Activated CD4-positive, alpha-beta T cell treated with anti-CD3 and anti-CD28 coated beads, Interleukin-2, amount 50 U/mL, for 24 hours (primary cell): ENCODE measurements around the gene CTCF.

Experiments used
- DNase-seq, 2 donors: peaks; one replicate each; pipeline ENCODE4 v3.0.0-alpha.2; 2020; ENCODE audit warnings: low read depth in 1 of 2, low spot score in 1 of 2

CTCF gene

DNA sequence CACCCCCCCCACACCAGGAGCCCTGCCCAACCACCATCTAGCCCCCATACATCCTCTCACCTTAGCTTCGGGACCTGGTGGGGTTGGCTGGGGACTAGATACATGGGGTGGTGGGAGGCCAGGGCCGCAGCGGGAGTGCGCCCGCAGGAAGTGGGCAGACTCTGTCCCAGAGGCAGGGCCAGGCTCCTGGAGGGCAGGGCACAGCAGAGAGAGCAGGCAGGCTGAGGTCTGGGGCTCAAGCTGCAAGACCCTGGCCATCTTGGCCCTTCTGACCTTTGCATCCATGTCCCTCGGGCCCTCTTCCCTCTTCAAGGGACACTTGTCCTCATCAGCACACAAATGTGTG, 101.5 kb downstream of the CTCF start:
- DNase-seq: no peak

DNA sequence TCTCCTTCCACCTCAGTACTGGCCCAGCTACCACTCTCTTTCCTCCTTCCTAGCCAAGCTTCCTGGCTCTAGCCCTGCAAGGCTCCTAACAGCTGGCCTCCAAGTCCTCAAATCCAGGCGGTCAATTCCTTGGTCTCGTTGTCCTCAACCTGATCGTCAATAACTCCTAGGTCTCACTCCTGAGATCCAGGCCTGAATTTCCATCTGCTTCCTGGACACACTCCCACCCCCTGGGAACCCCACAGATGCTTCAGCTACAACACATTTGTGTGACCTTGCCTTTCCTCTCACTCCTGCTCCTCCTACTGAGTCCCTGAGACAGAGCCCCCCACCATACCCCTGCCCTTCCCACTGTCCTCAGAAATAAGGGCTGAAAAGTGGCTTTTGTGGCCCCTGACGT, 101.9 kb downstream of the CTCF start:
- DNase-seq: no peak

DNA sequence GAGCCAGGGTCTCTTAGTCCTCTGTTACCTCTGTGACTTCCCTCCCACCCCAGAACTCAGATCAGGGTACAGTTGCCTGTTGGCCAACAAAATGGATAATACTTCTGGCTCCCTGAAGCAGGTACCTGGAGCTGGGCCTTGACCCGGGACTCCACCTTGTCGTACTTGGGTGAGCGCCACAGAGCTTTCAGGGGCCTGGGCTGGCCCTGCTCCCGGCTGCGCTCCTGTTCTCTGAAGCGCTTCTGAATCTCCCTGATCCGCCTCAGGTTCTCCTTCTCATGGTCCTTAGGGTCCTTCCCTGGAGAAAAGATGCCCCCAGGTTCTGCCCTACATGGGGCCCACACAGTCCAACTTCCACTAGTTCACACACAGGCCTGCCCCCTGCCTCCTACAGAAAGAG, 102.5 kb downstream of the CTCF start:
- no peak for DNase-seq

DNA sequence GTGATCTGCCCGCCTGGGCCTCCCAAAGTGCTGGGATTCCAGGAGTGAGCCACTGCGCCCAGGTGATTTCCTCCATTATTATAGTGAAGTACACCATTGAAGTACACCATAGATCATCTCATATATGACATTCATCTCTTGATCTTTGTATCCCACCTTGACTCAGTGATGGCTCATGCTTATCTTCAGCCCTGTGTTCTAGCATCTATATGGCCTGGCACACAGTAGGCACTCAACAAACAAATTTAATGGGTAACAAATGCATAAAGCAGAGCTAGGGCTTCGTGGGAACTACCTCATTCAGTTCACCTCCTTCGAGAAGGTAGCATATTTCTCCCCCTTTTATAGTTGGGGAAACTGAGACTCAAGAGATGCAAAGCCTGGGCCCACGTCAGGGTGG, 103.3 kb downstream of the CTCF start:
- no peak for DNase-seq

DNA sequence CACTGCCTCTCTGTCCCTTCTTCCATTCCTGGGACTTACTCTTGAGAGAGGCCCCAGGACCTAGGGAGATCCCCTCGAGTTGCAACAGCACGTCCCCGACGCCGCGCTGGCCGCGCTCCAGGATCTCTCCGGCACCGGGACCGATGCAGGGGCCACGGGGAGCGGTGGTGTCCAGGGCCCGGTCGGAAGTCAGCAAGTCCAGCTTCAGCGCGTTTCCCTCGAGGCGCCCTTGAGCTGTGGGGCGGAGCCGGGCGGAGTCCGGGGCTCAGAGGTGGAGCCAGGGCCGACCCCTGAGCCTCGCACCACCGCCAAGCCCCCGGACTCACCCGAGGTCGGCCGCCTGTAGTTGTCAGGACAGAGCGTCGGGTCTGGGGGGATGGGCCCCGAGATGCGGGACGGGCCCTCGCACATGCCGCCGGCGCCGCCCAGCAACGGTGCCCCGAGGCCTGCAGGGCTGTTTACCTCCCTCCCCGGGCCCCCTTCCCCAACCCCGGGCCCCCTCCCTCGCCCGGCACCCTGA, 103.8 kb downstream of the CTCF start:
- no peak for DNase-seq

DNA sequence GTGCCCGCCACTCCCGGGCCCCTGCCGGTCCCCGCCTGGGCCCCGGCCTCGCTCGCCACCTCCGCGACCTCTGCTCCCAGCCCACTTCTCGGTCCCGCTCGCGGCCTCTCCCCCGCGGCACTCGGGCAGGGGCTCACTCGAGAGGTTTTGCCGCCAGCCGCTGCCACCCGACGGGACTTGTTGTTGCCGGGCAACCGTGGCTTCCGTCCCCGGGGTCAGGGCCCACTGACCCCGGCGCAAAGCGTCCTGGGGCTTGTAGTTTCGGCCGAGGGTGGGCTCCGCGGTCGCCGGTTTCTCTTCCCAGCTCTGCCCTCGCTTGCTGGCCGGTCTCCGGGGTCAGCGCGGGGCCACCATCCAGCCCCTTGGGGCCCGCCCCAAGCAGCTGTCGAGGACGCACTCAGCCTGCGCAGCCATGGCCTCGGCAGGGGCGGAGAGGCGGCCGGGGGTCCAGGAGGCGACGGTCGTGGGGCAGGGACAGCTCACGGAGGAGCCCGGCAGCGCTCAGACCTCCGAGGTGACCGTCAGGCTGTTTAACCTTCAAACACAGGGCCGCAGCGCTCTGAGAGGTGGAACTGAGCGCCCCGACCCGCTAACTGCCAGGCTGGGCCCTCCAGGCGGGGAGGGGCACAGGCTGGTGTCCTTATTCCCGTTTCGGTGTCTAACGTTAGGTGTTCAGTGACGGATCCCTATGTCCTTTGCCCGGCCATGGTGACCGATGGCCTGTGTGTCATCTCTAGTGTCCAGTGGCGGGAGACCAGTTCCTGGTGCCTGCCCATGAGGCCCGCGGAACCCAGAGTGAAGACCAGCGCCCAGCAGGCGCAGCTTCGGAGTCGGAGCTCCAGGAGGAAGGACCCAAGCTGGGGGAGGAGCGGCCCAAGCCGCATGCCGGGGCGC, 104.5 kb downstream of the CTCF start, which contains the start of the genes C16orf86 and ENKD1:
C16orf86 (plus strand) TSS at position 256 of the 894 bp plus-strand sequence; CDS start at position 413, 157 bp downstream.
ENKD1 (minus strand) TSS at position 192 of the 894 bp plus-strand sequence. CDS start 308 bp downstream, outside the sequence.
- peak; percentile 57 to 75 for DNase-seq

DNA sequence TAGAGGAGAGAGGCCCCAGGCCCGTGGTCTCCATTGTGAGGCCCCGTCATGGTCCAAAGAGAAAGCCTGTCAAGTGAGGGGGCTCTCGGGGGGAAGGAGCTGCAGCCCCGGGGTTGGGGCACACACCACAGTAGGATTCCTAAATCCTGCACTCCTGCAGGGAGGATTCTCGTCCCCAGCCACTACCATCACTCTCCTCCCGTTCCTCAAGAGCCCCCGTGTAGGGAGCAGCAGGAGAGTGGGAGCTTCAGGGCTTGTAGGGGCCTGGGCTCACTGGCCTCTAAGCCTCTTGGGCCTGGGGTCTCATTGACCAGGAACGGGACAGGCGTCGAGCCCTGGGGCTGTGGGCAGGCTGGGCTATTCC, 105.1 kb downstream of the CTCF start:
- no peak for DNase-seq

DNA sequence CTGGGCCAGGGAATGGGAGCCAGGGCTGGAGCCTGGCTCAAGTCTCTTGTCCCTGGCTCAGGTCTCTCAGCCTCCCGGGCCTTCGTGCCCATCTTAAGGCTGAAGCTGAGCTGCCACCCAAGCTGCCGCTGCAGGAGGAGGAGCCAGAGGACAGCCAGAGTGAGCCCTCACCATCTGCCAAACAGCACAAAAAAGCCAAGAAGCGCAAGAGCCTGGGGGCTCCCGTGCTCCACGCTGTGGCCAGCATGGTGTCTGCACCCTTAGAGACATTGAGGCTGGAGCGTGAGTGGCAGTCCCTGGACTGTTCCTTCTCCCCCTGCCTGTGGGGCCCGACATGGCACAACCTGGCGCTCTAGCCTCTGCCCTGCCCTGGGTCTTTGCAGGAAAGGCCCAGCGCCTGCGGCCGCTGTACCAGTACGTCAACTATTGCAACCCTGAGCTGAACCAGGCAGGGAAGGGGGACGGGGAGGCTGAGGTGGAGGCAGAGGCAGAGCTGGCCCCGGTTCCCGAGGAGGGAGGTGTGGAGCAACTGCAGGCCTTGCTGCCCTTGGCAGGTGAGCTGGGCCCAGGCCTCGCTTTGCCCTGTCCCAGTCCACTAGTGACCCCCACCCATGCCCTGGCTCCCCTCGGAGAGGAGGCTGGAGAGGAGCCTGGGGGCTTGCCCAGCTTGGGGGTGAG, 105.6 kb downstream of the CTCF start:
- peak; percentile 46 to 75 for DNase-seq

DNA sequence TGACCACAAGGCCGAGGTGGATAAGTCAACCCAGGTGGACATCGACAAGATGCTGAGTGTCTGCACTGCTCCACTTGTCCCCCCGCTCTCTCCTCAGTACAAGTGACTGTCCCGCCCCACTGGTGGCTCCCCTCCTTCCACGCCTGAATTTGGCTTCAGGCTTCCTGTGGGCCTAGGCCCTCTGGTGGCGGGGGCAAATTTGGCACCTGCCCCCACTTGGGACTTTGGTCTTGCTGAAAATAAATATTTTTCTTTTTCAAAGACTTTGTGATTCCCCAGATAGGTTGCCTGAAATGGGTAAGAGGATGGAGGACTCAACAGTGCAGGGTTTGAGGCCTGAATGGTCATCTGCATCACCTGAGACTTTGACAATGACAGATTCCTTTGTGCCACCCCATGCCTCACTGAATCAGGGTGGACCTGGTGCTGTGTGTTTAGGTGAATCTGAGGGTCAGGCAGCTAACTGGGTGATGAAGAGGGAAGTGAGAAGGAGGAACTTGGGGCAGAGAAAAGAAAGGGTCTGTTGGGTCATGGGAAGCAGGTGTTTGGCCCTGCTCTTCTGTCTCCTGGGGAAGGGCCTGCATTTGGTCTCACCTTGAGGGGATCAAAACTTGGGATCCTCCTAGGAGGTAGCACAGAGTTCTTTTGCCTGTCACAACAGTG, 106.3 kb downstream of the CTCF start:
- no peak for DNase-seq

DNA sequence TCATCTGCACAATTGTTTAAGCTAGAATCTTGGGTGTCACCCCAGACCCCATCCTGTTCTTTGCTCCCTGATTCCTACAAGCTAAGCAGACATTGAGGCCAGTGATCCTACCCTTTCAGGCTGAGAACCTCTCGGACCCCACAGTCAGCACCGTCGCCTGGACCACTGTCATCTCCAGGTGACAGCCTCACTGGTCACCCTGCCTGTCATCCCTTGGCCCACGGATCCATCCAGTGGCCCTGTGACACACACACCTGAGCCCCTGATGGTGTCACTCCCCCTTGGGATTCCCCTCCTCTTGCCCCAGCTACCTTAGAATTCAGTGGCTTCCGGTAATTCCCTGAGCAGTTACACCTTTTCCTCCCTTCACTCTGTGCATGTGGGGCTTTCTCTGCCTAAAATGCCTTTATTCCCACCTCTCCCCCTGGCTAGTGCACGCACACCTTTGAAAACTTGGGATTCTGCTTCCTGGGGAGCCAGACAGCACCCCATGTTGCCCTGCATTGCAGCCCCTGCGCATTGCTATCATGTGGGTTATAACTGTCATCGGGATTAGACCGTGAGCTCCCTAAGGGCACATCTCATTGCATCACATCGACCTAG, 107.3 kb downstream of the CTCF start:
- no peak for DNase-seq

DNA sequence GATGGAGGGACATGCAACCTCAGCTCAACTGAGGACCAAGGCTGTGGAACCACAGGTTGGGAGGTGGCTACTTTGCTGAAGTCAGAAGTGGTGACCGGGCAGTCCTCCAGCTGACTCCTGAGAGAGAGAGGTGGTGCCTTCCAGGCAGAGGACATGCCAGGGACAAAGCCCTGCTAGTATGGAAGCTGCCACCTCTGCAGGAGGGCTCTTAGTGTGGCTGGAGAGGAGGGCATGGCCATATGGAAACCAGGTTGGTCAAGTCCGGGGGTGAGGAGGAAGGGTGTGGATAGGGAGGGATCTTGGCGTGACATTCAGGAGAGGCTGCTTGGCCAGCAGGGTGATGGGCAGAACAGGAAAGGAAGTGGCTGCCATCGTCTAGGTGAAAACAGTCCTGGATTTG, 110.0 kb downstream of the CTCF start:
- DNase-seq: no peak

DNA sequence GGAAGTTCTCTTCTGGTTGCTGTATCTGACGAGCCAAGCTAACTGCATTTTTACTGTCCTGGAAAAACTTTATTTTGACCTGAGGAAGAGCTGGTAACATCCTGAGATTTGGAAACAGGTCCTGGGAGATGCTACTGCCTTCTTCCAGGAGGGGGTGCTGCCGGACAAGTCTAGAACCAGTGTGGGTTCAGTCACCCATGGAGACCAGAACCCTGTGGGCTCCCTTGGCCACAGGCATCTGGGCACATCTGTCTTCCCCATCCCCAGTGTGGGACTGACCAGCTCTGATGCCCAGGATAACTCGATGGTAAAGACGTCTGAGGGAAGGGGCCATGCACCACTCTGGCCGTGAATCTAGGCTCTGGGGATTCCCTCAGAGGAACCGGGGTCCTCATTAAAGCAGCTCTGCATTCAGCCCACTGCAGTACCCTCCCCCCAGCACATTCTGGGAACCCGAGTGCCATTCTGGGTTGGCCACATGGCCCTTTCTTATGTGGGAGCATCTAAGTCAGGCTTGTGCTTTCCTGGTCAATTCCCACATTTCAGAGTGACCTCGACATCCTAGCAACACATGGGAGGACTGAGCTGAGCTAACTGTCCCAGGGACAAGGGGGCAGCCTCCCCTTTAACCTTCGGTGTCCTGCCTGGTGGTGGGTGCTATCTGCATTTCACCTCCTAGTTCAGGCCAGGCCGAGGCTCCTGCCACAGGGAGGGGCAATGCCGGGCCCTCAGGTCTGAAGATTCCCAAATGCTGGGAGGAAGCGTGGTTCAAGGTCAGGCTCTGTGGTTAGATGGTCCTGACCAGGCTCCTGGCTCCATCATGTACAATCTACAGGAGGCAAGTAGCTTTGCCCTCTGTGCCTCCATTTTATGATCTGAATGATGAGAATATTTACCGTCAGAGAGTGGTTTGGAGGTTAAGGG, 110.7 kb downstream of the CTCF start:
- DNase-seq: no peak

DNA sequence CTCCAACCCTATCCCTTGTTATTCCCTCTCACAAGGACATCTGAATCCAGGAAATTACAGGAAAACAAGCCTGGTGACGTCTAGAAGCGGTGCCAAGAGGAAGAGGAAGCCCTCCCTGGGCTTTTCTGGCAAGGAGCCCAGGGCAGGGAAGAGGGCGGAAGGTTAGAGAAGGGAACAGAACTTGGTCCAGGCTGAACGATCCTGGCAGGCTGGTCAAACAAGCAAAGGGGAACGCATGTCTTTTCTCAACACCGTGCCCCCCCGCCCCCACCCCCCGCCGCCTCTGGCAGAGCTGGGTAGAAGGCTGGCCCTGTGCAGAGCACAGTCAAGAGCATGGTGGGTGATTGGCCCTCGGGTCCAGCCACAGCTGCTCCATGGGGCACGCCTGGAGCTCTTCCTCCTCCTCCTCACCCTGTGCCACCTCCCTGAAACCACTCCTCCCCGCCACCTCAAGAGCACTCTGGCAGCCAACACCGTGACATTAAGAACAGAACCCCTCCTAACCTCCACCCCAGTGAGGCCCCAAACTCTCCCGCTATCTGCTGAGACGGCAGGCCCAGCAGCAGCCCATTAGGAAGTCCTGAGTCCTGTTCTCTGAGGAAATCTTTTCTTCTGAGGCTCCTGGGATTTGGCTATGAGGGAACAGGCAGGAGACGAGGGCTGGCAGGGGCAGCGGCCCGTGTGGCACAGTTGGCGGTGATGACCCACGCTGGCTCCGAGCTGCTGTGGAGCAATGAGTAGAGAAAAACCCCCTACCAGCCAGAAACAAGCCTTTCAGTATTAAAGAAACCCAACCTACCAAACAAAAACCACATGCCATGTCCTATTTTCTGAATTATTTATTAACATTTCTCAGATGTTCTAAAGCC, 111.6 kb downstream of the CTCF start:
- DNase-seq: no peak

DNA sequence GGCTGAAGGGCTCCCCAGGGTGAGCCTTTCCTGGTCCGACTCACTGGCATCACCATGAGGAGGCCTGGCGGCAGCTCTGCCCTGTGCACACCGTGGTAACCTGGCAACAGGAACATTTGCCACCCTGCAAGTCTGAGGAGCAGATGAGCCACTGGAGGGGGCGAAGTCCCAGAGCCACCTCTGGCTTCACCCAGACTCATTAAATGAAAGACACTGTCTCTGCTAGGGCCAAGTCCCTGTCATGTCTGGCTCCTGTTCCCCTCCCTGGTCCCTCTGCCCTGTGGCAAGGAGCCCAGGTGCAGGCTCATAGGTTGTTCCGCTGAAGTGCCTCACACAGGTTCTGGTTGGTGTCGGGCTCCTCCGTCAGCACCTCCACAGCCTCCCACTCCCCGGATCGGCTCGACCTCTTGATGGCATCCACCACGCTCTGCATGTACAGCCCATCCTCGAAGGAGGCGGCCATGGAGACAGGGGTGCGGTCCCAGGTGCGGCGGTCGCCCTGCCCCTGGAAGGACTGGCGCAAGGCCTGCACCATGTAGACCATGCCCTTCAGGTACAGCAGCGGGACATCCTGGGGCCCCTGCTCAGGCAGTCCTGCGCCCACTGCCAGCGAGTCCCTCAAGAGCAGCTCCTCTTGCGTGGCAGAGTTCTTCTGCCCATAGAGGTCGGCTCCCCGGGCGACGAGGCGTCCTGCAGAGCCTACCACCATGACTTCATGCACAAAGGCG, 112.7 kb downstream of the CTCF start:
- DNase-seq: no peak

DNA sequence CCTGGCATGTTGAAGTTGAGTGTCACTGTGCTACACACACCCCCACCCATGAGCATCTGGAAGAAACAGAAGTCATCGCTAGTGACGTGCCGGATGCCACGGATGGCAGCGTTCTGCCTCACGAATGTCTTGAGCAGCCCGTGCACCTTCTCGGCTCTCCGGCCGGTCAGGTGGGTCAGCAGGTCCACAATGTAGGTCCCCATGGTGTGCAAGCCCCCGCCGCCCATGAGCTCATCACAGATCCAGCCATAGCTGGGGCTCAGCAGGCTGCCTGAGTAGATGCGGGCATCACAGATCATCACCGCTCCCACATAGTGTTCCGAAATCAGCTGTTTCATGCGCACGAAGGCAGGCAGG, 113.2 kb downstream of the CTCF start:
- DNase-seq: no peak

DNA sequence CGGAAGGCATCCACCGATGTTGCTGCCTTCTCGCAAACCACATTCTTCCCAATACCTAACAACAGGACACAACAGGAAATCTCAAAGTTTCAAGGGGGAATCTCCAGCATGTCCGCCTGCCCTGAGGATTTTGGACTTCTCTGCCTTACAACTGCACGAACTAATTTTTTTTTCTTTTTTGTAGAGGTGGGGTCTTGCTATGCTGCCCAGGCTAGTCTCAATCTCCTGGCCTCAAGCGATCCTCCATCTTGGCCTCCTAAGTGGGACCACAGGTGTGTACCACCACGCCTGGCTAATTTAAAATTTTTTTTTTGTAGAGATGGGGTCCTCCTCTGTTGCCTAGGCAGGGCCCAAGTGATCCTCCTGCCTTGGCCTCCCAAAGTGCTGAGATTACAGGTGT, 113.7 kb downstream of the CTCF start:
- DNase-seq: no peak

DNA sequence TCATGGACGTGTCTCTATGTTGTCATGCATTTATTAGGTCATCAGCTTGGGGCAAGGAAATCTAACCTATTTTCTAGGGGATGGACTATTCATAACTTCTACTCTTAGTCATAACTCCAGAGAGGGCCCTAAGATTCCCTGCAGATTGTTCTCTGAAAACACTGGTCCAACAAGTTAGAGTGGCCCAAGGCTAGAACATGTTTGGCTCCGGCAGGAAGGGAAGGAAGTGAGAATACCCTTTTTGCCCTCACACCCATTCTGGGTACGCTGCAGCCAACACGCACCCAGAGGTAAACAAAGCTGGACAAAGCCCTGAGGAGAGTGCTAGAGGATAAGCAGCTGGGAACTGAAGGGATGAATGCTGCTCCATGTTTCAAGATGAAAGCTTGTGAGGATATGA, 114.2 kb downstream of the CTCF start:
- DNase-seq: no peak

DNA sequence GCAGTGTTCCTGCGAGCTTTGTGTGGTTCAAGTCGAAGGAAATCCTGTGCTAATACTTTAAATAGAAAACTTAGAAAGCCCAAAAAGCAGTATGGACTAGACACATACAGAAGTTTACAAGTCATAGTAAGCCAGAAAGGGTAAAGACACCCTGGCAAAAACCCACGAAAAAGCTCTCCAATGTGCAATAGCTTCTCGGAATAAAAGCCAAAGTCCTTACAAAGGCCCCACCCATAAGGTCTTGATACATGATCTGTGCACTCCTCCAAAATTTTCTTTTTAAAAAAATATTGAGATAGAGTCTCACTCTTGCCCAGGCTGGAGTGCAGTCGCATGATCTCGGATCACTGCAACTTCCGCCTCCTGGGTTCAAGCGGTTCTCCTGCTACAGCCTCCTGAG, 114.6 kb downstream of the CTCF start:
- DNase-seq: no peak

DNA sequence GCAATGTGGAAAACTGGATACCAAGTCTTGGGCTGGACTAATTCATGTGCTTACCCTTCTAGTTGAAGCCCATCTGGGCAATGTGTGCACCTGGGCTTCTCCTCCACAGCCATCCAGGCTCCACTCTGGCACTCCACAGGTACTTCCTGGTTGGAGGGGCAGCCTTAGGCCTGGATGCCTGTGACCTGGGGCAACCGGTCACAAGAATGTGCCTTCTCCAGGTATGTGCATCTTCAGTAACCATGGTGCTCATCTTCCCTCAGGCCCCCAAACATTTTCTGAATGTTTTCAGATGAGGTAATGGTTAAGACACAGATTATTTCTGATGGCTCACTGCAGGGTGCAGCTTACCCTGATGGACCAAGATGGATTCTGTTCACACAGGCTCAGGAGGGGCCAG, 115.4 kb downstream of the CTCF start:
- DNase-seq: no peak
